Measurements from ENCODE around the gene PIP5KL1.

PIP5KL1 gene

DNA sequence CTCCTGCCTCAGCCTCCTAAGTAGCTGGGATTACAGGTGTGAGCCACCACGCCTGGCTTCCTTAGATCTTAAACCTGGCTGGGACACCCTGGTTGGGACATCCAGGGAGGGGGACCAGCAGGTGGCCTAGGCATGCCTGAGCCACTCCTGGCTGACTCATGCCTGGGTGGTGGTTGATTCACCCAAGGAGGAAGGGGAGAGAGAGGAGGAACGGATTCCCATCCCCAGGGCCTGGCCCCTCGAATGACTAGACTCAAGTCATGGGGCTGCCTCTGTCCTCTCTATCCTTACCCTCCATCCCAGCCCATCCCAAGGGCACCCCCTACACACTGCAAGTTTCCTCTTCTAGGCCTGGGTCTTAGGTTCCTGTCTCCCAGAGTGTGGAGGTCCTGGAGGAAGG, 37.5 kb upstream of the PIP5KL1 start:
- no peak for DNase-seq

DNA sequence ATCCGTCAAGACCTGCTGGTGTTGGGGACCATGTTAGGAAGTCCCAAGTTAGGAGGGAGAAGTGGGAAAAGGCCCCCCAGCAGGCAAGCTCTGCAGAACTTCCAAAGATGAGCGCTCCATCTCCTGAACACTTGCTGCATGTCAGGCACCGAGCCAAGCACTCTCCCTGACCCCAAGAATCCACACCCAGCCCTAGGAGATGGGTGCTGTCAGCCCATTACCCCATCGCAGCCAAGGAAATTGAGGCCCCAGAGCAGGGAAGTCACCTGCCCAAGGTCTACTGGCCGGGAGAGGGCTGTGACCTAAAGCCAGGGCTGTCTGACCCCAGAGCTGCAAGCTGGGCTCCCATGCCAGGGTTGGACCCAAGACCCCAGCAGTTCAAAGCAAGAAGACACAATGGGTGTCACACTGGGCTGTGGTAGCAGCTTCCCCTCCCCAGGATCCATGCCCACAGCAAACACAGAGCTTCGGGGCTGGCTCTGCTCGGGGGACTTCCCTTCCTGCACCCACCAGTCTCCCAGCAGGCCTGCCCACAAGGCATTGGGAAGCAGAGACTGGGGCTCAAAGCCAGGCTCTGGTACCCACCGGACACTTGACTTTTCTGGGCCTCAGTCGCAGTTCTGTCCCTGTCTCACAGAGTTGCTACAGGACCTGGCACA, 36.7 kb upstream of the PIP5KL1 start:
- no peak for DNase-seq

DNA sequence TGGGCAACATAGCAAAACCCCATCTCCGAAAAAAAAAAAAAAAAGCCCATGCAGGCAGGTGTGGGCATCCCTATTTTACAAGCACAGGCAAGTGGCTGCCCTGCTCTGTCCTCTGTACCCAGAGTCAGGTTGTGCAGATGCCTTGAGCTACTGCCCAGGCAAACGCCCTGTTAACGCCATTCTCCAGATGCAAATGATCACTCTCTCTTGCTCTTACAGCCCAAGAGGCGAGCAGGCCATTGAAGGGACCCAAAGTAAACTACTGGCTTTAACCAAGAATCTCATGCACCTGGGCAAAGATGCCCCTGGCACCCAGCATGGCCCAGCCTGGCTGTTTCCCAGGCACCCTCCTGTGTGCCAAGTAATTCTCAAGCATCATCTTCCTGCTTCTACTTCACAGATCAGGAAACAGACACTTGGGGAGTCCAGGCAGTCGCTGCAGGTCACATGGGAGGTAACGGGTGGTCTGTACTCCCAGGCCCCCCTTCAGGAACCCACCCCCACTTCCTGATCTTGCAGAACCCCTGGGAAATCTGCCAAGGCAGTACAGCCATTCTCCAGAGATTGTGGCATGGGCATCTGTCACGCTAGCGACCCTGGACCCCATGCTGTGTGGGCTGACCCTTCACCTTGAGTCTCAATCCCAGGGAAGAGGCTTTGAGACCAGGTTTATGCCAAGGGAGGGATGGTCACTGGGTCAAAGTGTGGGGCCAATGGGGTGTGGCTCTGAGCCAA, 36.0 kb upstream of the PIP5KL1 start:
- no peak for DNase-seq

DNA sequence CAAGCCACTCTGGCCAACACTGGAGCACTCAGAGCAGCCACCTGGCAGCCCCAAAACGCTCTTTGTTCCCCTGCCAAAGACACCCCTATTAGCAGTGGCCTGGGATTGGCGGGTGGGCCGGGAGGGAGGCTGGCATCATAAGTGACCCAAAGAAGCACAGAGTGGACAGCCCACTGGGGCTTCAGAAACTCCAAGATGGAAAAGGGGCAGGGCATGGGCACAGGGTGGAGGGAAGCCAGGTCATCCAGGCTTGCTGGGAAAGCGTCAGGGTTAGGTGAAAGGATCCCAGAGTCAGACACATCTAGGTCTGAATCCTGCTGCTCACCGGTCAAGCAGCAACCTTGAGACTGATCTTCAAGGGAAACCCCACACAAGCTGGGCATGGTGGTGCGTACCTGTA, 35.4 kb upstream of the PIP5KL1 start:
- DNase-seq: no peak

DNA sequence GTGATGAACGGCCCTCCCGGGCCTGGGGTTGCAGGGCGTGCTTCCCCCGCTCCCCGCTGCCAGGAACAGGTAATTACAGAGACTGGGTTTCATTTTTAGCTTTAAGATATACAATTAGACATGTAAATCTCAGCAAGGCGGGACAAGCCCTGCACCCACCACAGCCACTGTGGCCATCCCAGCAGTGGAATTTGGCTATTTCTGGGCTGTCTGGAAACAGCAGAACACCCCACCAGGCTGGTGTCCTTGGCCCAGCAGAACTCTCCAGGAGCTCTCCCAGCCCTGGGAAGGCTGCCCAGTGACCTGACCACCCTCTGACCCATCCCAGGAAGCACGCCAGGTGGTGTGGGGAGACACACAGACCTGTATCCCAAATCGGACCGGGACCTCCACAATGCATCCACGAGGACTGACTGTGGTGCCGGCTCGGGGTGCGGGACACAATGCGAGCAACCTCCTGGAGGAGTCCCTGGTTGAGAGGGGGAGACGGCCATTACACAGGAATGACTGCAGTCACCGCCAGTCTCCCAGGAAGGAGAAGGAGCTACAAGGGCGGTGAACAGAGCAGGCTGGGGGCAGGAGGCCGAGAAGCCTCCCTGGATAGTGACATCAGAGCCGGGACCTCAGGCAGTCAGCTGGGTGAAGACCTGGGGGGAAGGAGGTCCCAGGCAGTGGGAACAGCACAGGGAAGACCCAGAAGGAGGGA, 32.9 kb upstream of the PIP5KL1 start:
- DNase-seq: no peak

DNA sequence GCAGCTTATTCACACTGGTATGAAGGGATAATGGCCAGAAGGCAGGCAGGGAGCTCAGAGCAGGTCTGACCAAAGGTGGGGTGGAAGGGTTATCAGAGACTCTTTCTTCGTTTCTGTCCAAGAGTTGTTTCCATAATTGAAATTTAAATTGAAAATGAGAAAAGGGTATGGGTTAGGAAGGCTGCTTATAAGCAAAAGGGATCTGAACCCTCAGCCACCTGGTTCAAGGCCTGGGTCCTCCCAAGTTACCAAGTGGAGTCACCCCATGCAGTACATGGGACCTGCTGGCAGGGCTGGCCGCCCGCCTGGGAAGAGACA, 32.4 kb upstream of the PIP5KL1 start:
- DNase-seq: no peak

DNA sequence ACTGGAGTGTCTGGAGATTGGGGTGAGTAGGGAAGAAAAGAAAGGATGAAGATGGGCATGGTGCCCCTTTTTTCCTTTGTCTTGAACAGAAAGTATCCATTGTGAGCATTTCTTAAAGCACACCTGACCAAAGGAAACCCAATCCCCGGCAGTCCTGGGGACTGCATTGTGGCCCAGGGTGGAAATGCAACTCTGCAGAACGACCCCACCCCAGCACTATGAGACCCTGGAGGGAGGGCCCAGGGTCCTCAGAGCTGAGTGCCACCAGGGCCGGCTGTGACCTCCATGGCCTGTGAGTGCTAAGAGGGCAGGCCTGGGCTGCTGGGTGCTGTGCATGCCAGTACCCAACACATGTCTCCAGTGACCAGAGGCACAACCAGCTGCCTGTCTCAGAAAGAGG, 31.7 kb upstream of the PIP5KL1 start:
- no peak for DNase-seq

DNA sequence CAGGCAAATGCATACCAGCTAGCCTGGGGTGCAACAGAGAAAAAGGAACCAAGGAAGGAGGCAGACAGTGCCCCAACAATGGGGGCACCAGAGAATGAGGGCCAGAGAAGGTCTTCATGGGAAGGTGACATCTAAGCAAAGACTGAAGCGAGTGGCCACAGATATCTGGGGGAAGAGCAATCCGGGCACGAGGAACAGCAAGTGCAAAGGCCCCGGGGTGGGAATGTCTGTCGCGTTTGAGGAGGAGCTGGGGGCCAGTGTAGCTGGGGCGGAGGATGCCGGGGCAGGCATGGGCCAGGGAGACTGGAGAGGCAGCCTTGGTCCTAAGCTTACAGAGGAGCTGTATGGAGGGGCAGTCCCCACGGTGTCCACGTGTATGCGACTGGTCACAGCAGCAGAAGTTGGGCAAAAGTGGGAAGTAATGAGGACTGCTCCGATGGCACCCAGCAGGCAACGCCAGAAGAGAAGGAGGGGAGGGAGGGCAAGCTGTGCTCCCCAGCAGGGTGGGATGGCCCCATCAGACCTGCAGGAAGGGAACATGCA, 31.1 kb upstream of the PIP5KL1 start:
- no peak for DNase-seq

DNA sequence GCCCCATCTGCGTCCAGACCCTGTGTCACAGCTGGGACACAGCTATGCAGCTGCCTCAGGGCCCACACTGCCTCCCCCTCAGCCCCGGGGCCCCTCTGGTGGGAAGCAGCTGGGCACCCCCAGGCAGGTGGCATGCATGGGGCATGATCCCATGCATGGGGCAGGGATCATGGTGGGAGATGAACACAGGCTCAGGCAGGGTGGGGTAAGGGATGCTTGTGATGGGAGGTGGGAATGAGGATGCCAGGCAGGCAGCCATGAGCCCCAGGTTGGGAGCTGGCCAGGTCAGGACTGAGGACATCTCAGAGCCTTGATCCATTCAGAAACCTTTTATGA, 30.5 kb upstream of the PIP5KL1 start:
- DNase-seq: no peak

DNA sequence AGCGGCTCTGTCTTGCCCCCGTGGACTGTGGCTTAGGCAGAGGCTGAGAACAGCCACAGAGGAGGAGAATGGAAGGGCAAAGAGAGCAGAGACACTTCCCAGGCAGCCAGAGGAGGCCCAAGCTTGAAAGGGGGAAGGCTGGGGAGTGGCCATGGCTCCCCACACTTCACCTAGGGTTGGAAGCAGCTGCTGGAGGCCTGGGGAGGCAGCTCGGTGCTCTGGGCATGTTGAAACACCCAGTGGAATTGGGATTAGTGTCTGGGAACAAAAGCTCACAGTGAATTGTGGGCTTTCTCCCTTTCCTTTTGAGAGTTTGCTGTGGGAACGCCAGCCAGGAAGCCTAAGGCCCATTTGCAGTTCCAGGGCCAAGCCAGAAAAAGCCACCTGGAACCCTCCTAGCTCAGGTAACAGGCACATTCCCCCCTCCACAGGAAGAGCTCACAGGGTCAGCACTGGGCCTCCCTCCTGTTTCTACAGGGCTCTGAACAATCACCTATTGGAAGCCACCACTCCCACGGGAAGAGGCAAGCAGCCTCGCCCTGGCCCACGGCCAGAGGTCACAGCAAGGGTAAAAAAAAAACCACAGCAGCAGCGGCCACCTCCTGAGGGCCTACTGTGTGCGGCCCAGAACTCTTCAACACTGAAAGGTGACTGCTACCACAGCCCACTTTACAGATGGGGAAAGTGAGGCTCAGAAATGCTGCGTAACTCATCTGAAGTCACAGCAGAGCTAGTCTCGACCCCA, 30.0 kb upstream of the PIP5KL1 start:
- no peak for DNase-seq

DNA sequence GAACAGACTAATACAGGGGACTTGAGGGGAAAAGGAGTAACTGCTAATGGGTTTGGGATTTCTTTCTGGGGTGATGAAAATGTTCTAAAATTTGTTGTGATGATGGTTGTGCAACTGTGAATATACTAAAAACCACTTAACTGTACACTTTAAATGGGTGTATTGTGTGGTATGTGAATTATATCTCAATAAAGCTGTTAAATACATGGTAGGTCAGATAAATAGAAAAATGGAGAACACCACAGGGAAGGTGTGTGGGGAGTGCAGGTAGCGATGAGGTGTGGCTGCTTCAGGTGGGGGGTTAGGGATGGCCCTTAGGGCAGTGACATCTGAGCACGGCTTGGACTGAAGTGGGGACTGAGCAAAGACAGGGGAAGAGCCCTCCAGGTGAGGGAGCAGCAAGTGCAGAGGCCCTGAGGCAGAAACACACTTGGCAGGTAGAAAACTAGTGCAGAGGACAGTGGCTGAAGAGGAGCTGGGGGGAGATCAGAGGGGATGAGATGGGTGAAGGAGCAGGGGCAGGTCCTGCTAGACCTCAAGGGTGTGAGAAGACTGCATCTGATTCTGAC, 29.3 kb upstream of the PIP5KL1 start:
- DNase-seq: no peak

DNA sequence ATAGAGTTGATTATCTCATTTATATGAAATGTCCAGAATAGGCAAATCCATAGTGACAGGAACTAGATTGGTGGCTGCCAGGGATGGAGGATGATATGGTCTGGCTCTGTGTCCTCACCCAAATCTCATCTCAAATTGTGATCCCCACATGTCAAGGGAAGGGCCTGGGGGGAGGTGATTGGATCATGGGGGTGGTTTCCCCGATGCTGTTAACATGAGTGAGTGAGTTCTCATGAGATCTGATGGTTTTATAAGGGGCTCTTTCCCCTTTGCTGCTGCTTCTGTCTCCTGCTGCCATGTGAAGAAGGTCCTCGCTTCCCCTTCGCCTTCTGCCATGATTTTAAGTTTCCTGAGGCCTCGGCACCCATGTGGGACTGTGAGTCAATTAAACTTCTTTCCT, 28.8 kb upstream of the PIP5KL1 start:
- DNase-seq: no peak

DNA sequence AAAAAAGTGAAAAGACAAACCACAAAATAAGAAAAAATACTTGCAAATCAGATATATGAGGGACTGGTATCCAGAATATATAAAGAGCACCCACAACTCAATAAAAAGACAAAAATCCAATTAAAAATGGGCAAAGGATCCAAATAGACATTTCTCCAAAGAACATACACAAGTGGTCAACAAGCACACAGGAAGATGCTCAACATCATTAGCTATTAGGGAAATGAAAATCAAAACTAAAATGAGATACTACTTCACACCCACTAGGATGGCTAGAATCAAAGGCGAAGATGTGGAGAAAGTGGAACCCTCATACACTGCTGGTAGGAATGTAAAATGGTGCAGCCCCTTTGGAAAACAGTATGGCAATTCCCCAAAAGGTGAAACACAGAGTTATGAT, 28.2 kb upstream of the PIP5KL1 start:
- no peak for DNase-seq

DNA sequence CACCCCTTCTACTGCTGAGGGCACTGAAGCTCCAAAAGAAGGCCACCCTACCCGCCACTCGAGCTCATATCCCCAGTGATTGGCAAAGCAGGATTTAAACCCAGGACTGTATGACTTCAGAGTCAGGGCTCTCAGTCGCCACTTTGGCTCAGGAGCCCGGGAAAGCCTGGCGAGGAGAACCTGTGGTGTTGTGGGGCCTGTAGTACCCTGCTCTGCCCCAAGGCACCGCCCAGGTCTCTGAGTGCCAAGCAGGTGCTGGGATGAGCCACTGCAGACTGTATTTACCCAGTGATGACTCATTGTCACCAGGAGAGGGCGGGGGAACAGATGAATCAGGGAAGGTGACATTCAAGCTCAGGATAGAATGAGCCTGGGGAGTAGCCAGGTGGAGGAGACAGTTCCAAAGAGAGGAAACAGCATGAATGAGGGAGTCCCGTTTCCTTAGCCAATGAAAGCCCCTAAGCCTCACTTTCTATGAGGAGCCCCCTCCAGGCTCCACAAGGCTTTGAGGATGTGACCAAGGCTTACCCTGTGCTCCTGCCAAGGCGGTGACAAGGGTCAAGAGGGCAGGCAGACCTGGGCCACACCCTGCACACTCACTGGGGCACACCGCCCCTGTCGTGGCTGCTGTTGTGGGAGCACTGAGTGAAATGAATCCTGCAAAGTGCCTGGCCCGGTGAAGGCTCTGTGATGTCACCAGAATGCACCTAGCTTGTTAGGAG, 24.9 kb upstream of the PIP5KL1 start:
- peak; percentile 91 for DNase-seq

DNA sequence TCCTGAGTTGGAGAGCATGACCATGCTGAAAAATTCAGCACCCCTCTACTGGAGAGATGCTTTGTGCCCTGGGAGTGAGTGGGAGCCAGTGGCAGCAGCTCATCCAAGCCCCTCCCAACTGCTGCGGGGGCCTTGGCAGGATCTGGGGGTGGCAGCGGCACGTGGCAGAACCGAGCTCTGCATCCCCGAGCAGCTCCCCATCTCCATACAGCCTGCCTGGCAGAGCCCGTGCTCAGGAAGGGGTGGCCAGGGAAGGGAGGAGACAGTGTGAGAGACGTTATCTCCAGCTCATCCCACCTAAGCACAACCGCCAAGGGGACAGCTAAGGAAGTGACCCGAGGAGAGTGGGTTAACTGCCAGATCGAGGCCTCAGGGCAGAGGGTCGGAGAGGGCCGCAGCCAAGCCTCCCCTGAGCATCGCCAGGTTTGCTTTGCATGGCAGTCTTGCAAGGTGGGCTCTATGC, 24.3 kb upstream of the PIP5KL1 start:
- no peak for DNase-seq

DNA sequence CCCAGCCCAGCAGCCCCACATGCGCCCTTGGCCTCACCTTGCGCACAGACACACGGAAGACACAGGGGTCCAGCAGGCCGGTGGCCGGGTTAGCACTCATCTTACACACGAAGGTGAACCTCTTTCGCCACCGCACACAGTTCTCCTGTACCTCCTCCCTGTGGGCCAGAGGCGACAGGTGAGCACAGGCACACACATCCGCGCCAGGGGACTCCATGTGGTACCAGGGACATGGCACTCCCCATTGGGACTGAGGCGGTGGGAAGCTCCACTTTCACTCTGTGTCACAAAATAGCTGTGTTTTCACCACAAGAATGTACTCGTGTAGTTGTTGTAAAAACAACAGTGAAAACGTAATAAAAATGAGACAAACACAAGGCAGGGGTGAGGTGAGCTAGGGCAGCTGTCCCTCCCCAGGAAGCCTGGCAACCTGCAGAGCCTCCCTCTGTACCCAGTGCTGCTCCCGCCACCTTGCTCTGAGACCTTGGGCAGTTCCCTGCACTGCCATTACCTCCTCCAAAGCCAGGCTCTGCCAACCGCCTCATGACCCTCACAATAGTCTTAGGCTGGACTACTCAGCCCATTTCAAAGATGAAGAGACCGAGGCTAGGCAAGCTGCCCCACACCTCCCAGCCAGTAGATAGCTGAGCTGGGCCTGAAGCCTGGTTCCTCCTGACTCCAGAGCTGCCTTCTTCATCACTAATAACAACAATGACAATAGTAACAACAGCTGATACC, 23.4 kb upstream of the PIP5KL1 start:
- no peak for DNase-seq

DNA sequence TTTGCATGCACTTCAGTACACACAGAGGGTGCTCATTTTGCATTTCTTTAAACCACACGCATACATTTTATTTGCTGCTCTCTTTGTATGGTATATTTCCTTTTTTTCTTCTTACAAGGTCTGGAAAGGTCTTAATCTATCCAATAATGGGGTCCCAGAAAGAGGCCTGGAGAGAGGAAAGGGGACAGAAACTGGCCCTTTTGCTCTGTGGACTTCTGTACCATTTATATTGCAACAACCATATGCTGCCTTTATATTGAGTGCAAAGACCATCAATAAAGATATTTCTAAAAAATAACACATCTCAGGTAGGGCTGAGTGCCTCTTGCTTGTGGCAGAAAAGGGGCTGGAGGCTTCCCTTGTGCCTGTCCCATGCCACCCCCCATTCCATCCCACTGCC, 22.6 kb upstream of the PIP5KL1 start:
- DNase-seq: no peak

DNA sequence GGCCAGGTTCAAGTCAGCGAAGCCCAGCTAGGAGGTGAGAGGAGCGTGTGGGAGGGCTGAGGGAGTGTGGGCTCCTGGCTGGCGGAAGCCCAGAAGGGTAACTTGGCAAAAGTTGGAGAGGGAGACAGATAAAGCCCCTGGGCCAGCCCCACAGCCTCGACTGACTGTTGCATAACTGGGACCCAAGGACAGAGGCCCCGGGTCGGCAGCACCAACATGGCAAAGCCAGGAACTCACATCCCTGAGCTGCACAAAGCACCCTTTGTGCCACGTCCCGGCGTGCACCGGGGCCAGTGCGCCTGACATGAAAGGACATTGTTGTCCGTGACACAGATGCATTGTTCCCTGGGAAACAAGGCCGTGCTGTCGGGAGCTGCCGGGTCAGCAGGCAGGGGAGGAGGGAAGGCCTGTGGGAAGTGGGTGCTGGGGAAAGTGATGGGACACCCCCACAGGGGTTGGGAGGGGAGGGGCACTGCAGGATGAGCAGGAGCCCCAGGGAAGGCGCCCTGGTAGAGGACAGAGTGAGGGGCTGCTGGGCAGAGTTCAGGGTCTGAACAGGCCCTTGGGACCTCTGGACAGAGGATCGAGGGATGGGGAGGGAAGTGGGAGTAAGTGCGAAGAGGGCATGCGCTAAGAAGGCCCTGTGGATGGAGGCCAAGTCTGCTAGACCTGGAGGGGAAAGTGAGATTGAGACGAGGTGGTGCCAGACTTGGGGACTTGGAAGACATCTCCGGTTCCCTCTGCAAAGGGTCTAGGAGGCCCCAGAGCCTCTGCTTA, 20.1 kb upstream of the PIP5KL1 start:
- DNase-seq: no peak

DNA sequence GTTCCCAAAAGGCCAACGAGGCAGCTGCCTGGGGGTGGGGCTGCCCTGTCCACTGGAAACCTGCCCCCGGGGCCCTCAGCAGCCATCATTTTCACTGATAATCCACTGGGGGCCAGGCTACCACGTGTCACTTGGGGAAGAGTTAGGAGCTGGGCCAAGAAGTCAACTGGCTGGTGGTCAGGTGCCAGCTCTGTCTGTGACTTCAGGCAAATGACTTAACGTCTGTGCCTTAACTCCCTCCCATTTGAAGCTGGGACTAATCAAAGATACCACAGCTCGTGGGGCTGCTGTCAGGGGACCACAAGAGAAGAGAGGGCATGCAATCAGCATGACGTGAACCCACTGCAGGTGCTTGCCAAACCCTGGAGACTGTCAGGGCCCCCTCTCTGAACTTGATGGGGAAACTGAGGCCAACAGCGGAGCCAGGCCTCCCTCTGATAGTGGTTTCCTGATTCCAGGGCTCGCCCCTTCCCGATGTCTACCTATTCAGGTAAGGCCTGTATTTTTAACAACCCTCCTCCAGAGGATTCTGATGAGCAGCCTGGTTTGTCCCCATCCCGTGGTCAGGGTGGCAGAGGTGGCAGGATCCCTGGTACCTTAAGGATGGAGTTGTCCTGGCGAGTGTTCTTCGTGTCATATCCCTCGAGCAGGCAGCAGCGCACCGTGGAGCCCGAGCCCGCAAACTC, 19.4 kb upstream of the PIP5KL1 start:
- no peak for DNase-seq

All from islet precursor cell (in vitro differentiated cells).